GM21381 (cell line): ENCODE measurements around the gene FAT1.

Experiments used
- ATAC-seq: cut with Tn5 transposase; IDR thresholded peaks from one replicate; pipeline ENCODE4 v1.9.1; 2021; ENCODE audit warnings: mild to moderate bottlenecking, moderate library complexity; ENCODE audit not compliant: unreplicated experiment

FAT1 gene

GRCh38 chr4:186752325-186752724, 28.7 kb upstream of the FAT1 start:
- no peak for ATAC-seq

GRCh38 chr4:186749611-186750281, 26.1 kb upstream of the FAT1 start:
- no peak for ATAC-seq

GRCh38 chr4:186746581-186746980, 22.9 kb upstream of the FAT1 start:
- no peak for ATAC-seq

GRCh38 chr4:186743261-186743660, 19.6 kb upstream of the FAT1 start:
- ATAC-seq = no peak

GRCh38 chr4:186740822-186741221, 17.2 kb upstream of the FAT1 start:
- no peak for ATAC-seq

- no peak for ATAC-seq
Observed at GRCh38 chr4:186739802-186740434, 16.3 kb upstream of the FAT1 start.

GRCh38 chr4:186739317-186739716, 15.7 kb upstream of the FAT1 start:
- no peak for ATAC-seq

- no peak for ATAC-seq
Observed at GRCh38 chr4:186738421-186738820, 14.8 kb upstream of the FAT1 start.

- no peak for ATAC-seq
Observed at GRCh38 chr4:186737427-186737826, 13.8 kb upstream of the FAT1 start.

GRCh38 chr4:186736466-186736865, 12.8 kb upstream of the FAT1 start:
- ATAC-seq = no peak

GRCh38 chr4:186734251-186734650, 10.6 kb upstream of the FAT1 start:
- ATAC-seq = no peak

GRCh38 chr4:186733778-186734177, 10.1 kb upstream of the FAT1 start:
- ATAC-seq = no peak

GRCh38 chr4:186730621-186731020, 7.0 kb upstream of the FAT1 start:
- no peak for ATAC-seq

- no peak for ATAC-seq
Observed at GRCh38 chr4:186729856-186730255, 6.2 kb upstream of the FAT1 start.

- no peak for ATAC-seq
Observed at GRCh38 chr4:186728631-186729271, 5.1 kb upstream of the FAT1 start.

- no peak for ATAC-seq
Observed at GRCh38 chr4:186727977-186728519, 4.4 kb upstream of the FAT1 start.

GRCh38 chr4:186727169-186727976, 3.7 kb upstream of the FAT1 start:
- no peak for ATAC-seq

GRCh38 chr4:186726426-186727168, 2.9 kb upstream of the FAT1 start:
- ATAC-seq = no peak

- no peak for ATAC-seq
Observed at GRCh38 chr4:186725469-186726425, 2.1 kb upstream of the FAT1 start.
